ENCODE data around the gene PRR14L. TPM values are rescaled to one million over a fixed set of nuclear protein-coding genes. Genes with fewer than 3 reads are reported as not detected.

Gene PRR14L
- polyA plus RNA-seq, 1 of the 3 experiments (the other 2 are of a cell fraction): 5.9 TPM

DNA sequence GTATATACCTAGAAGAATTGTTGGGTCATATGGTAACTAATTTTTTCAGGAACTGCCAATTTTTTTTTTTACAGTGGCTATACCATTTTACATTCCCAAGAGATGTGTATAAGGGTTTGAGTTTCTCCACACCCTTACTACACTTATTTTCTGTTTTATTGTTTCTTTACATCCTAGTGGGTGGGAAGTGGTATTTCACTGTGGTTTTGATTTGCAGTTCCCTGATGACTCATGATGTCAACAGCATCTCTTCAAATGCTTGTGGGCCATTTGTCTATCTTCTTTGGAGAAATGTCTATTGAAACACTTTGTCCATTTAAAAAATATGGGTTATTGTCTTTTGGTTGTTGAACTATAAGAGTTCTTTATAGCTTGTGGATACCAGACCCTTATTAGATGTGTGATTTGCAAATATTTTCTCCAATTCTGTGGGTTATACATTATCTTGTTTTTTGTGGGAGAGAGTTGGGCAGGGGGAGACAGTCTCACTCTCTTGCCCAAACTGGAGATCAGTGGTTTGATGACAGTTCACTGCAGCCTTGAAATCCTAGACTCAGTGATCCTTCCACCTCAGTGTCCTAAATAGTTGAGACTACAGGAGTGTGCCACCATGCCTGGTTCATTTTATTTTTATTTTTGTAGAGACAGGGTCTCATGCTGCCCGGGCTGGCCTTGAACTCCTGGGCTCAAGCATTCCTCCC is 57.6 kb downstream of the PRR14L start:
- Histone ChIP-seq H3K4me2 (no peak overlapping the region), H3K27me3 (ENCODE audit: insufficient read depth) (no peaks in the 10 kb centered on the region), H3K9me2 (no peaks in the 10 kb centered on the region), H3K27ac (ENCODE audit: low read depth in 2 of 2, low read length in 1 of 2) (no peak overlapping the region), H3K9me3 (no peaks in the 10 kb centered on the region), H3K4me1 (ENCODE audit: control insufficient read depth in 1 of 2, insufficient read depth in 2 of 2, low read depth in 1 of 2, low read length in 1 of 2) (no peaks in the 10 kb centered on the region), H3K4me3 (ENCODE audit: low read depth in 2 of 2, low read length in 1 of 2) (no peak overlapping the region), H2AFZ (ENCODE audit: low read depth) (no peak overlapping the region), H3K9ac (no peak overlapping the region), H3K36me3 (replicated peaks in 1 of 2; ENCODE audit: control insufficient read depth in 1 of 2, insufficient read depth in 2 of 2, low read length in 1 of 2) (peaks cover 22 to 46% of the 10 kb centered on the region in 2 experiments), H4K20me1 (ENCODE audit: insufficient read depth) (no peaks in the 10 kb centered on the region), H3K79me2 (ENCODE audit: insufficient read depth) (0 out of 2 replicates have a peak, but pooled peaks cover 7% of the 10 kb centered on the region), H3F3A (replicated peaks; ENCODE audit: insufficient read depth) (peaks cover 6% of the 10 kb centered on the region)
- TF ChIP-seq, protein P1, sequence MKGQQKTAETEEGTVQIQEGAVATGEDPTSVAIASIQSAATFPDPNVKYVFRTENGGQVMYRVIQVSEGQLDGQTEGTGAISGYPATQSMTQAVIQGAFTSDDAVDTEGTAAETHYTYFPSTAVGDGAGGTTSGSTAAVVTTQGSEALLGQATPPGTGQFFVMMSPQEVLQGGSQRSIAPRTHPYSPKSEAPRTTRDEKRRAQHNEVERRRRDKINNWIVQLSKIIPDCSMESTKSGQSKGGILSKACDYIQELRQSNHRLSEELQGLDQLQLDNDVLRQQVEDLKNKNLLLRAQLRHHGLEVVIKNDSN (IDR thresholded peaks at IDR 0.05; ENCODE audit: borderline replicate concordance, low read depth): no peak
- TF ChIP-seq, protein P2, sequence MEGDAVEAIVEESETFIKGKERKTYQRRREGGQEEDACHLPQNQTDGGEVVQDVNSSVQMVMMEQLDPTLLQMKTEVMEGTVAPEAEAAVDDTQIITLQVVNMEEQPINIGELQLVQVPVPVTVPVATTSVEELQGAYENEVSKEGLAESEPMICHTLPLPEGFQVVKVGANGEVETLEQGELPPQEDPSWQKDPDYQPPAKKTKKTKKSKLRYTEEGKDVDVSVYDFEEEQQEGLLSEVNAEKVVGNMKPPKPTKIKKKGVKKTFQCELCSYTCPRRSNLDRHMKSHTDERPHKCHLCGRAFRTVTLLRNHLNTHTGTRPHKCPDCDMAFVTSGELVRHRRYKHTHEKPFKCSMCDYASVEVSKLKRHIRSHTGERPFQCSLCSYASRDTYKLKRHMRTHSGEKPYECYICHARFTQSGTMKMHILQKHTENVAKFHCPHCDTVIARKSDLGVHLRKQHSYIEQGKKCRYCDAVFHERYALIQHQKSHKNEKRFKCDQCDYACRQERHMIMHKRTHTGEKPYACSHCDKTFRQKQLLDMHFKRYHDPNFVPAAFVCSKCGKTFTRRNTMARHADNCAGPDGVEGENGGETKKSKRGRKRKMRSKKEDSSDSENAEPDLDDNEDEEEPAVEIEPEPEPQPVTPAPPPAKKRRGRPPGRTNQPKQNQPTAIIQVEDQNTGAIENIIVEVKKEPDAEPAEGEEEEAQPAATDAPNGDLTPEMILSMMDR (IDR thresholded peaks at IDR 0.05): peak; percentile 9; the same call in 1 of the 2 replicates
- TF ChIP-seq TCF12 (IDR thresholded peaks at IDR 0.05) (no peak), NRF1 (IDR thresholded peaks at IDR 0.05; ENCODE audit: low read depth, low read length) (no peak), ELF1 (IDR thresholded peaks at IDR 0.05) (no peak), RFX5 (IDR thresholded peaks at IDR 0.05; ENCODE audit: low read length) (no peak)
- TF ChIP-seq, protein P3, sequence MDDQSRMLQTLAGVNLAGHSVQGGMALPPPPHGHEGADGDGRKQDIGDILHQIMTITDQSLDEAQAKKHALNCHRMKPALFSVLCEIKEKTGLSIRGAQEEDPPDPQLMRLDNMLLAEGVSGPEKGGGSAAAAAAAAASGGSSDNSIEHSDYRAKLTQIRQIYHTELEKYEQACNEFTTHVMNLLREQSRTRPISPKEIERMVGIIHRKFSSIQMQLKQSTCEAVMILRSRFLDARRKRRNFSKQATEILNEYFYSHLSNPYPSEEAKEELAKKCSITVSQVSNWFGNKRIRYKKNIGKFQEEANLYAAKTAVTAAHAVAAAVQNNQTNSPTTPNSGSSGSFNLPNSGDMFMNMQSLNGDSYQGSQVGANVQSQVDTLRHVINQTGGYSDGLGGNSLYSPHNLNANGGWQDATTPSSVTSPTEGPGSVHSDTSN (IDR thresholded peaks at IDR 0.05): peak; percentile 19; the same call in 1 of the 2 replicates
- ChIA-PET CTCF (no interaction called here), POLR2A (no interaction called here)
- 100% methylated on average over 1 of the region's 1 CpG for WGBS (ENCODE audit: low lambda C conversion rate)
- DNase-seq: no peak

DNA sequence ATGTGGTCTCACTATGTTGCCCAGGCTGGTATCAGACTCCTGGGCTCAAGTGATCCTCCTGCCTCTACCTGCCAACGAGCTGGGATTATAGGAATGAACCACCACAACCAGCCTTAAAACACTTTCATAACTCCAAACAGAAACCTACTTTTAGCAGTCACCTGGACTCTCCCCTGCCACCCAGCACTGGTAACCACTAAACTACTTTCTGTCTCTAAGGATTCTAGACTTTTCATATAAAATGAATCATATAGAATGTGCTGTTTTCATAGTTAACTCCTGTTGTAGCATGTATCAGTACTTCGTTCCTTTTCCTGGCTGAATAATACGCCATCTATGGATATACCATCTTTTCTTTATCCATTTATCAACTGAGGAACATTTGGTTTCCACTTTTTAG is 58.5 kb downstream of the PRR14L start:
- 98% methylated on average over 3 of the region's 3 CpGs for WGBS (ENCODE audit: low lambda C conversion rate)
- H3K27me3 ChIP-seq (ENCODE audit: insufficient read depth): no peaks in the 10 kb centered on the region
- POLR2A ChIA-PET: no interaction called here

More for the DNA sequence above, 58.5 kb downstream of the PRR14L start:
- Histone ChIP-seq H2AFZ (ENCODE audit: low read depth) (no peak overlapping the region), H3K4me2 (no peak overlapping the region), H3K27ac (ENCODE audit: low read depth in 2 of 2, low read length in 1 of 2) (no peak overlapping the region), H3K4me3 (ENCODE audit: low read depth in 2 of 2, low read length in 1 of 2) (no peak overlapping the region), H3F3A (replicated peaks; ENCODE audit: insufficient read depth) (peaks cover 8% of the 10 kb centered on the region), H4K20me1 (ENCODE audit: insufficient read depth) (no peaks in the 10 kb centered on the region), H3K9ac (no peak overlapping the region), H3K36me3 (replicated peaks in 1 of 2; ENCODE audit: control insufficient read depth in 1 of 2, insufficient read depth in 2 of 2, low read length in 1 of 2) (peaks cover 22 to 49% of the 10 kb centered on the region in 2 experiments), H3K9me3 (no peaks in the 10 kb centered on the region), H3K4me1 (ENCODE audit: control insufficient read depth in 1 of 2, insufficient read depth in 2 of 2, low read depth in 1 of 2, low read length in 1 of 2) (no peaks in the 10 kb centered on the region), H3K9me2 (no peaks in the 10 kb centered on the region), H3K79me2 (ENCODE audit: insufficient read depth) (0 out of 2 replicates have a peak, but pooled peaks cover 6% of the 10 kb centered on the region)
- TF ChIP-seq, protein P1 (IDR thresholded peaks at IDR 0.05; ENCODE audit: borderline replicate concordance, low read depth): no peak
- TF ChIP-seq SIN3A (IDR thresholded peaks at IDR 0.05; ENCODE audit: borderline replicate concordance, low read depth, low read length) (no peak), NRF1 (IDR thresholded peaks at IDR 0.05; ENCODE audit: low read depth, low read length) (no peak), FOXJ3 (CRISPR knock-in tag; IDR thresholded peaks at IDR 0.05) (no peak), TAF1 (IDR thresholded peaks at IDR 0.05; ENCODE audit: borderline replicate concordance, low read depth, low read length) (no peak), FOXM1 (IDR thresholded peaks at IDR 0.05; ENCODE audit: low read depth) (no peak), MEF2A (IDR thresholded peaks at IDR 0.05; ENCODE audit: borderline replicate concordance, low read depth) (no peak), EZH2phosphoT487 (IDR thresholded peaks at IDR 0.05; ENCODE audit: borderline replicate concordance, low read depth) (no peak), TCF12 (IDR thresholded peaks at IDR 0.05) (no peak), GATA2 (CRISPR knock-in tag; IDR thresholded peaks at IDR 0.05) (no peak), CHD2 (IDR thresholded peaks at IDR 0.05; ENCODE audit: low read length, partially characterized antibody) (no peak)
- TF ChIP-seq, protein P4, sequence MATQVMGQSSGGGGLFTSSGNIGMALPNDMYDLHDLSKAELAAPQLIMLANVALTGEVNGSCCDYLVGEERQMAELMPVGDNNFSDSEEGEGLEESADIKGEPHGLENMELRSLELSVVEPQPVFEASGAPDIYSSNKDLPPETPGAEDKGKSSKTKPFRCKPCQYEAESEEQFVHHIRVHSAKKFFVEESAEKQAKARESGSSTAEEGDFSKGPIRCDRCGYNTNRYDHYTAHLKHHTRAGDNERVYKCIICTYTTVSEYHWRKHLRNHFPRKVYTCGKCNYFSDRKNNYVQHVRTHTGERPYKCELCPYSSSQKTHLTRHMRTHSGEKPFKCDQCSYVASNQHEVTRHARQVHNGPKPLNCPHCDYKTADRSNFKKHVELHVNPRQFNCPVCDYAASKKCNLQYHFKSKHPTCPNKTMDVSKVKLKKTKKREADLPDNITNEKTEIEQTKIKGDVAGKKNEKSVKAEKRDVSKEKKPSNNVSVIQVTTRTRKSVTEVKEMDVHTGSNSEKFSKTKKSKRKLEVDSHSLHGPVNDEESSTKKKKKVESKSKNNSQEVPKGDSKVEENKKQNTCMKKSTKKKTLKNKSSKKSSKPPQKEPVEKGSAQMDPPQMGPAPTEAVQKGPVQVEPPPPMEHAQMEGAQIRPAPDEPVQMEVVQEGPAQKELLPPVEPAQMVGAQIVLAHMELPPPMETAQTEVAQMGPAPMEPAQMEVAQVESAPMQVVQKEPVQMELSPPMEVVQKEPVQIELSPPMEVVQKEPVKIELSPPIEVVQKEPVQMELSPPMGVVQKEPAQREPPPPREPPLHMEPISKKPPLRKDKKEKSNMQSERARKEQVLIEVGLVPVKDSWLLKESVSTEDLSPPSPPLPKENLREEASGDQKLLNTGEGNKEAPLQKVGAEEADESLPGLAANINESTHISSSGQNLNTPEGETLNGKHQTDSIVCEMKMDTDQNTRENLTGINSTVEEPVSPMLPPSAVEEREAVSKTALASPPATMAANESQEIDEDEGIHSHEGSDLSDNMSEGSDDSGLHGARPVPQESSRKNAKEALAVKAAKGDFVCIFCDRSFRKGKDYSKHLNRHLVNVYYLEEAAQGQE (IDR thresholded peaks at IDR 0.05; ENCODE audit: low read depth, low read length): no peak
- TF ChIP-seq, protein P3 (IDR thresholded peaks at IDR 0.05): no peak
- no peak for DNase-seq
- CTCF ChIA-PET: interaction anchor here (1.2 to 2.4 kb wide), 2 partner anchors 26 to 279 kb away, joined by 5 to 6 read pairs; no protein-coding TSS in a partner anchor
